Measurements from ENCODE around the gene LRG1.

Gene LRG1, protein sequence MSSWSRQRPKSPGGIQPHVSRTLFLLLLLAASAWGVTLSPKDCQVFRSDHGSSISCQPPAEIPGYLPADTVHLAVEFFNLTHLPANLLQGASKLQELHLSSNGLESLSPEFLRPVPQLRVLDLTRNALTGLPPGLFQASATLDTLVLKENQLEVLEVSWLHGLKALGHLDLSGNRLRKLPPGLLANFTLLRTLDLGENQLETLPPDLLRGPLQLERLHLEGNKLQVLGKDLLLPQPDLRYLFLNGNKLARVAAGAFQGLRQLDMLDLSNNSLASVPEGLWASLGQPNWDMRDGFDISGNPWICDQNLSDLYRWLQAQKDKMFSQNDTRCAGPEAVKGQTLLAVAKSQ

DNA sequence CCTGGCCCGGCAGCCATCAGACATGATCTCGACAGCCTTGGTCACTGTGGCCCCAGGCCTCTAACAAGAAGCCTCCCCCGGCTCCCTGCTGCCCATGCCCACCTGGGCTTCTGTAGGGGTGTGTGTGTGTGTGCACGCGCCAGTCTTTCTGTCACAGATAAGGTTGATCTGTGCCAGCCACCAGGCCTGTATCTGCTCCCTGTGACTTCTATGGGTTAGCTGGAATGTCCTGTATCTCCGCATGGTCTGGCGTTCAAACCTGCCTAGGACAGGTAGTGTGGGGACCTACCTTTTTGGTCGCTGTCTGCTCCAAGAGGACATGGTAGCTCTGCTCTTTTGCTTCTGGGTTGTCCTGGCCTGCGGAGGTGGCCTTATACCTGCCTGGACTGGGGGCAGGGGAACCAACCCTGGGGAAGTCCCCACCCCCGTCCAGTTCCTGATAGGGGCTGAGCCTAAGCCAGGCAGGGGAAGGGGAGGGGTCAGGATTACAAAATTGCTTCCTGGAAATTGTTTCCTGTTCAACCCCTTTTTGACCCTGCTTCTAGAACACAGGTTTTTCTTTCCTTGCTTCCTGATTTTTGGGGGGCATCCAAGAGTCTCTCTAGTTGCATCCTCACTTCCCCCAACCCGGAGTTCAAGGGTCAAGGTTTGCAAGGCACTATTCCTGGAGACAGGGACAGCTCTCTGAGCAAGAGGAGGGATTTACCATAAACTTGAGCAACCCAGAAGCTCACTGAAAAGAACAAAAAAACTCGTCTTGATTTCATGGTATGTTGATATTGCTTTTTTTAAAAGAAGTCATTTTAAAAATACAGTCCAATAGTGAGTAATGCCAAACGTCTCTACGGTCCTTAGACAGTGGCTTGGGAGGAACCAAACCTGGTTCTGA lies at the start of gene LRG1:
Gene LRG1 (minus strand): TSS at position 344 of the 889 bp plus-strand sequence. CDS start 23 bp downstream, at position 321.
- no peak for DNase-seq (ENCODE audit: low read depth in 2 of 2)

DNA sequence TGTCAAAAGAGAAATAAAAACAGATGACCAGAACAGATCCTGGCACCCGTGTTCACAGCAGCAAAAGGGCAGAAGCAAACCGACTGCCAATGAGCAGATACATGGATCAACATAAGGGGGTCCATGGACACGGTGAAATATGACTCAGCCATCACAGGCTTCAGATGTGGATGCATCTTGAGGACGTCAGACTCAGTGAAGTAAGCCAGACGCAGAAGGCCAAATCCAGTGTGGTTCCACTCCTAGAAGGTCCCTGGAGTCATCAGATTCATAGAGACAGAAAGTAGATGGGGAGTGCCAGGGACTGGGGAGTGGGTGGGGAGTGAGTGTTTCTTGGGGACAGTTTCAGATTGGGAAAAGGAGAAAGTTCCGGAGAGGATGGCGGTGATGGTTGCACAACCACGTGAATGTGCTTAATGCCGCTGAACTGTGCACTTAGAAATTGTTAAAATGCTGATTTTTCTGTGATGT lies 48.5 kb upstream of the LRG1 start:
- DNase-seq (ENCODE audit: low read depth in 2 of 2): no peak

DNA sequence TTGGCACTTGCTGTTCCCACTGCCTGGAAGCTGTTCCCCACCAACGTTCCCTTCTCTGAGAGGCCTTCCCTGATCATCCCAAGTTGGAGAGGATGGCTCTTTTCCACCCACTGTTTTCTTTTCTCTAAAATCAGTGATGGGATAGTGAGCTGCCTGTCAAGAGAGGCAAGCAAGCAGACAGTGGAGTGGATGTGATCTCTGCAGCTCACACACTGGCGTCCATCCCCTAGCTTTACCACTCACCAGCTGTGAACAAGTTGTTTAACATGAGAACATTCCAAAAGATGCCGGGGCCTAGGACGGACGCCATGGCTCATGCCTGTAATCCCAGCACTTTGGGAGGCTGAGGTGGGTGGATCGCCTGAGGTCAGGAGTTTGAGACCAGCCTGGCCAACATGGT lies 47.7 kb upstream of the LRG1 start:
- no peak for DNase-seq (ENCODE audit: low read depth in 2 of 2)

DNA sequence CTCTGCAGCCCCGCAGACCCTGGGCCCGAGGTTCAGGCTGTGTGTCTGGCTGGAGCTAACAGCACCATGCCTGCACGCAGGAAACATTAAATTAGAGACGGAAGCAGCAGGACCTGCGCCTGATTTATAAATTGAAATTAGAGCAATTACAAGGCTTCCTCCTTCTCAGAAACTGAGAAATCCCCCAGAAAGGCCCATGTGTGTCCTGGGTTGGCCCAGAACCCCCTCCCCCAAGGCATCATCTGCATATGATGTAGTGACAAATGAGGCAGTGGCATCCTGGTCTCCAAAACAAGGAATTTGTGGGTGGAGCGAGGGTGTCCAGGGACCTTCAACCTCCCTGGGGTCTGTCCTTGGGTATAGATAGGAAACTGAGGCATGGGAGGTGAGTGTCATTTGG lies 46.9 kb upstream of the LRG1 start:
- DNase-seq (ENCODE audit: low read depth in 2 of 2): no peak

DNA sequence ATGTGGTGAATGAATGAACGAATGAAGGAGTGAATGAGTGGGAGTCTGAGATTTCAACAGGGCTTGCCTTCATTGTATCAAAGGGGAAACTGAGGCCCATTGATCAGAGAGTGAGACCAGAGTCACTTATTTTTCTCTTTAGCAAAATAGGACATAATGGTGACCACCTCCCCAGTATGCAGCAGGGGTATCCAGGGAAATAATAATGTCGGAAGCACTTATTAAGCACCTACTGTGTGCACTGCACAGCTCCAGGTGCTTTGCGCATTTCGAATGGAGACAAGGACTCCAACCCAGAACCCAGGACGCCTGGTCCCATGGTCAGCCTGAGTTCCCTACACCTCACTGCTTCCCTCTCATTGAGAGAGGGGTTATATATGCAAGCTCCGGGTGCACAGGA lies 46.4 kb upstream of the LRG1 start:
- no peak for DNase-seq (ENCODE audit: low read depth in 2 of 2)

DNA sequence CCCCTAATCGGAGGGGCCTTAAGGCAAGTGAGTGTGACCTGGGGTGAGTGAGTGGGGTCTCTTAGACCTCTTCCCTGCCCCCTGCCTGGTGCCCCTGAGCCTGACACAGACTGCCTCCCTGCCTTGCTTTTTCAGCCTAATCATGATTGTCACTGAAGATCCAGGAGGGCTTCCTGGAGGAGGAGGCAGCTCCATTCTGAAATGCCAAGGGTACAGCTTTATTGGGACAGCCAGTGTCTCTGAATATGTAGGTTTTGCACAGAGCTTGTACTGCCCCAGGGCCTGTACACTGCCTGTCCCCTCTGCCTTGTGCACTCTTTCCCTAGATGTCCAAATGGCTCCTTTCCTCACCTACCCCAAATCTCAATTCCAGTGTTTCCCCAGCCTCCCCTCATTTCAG lies 45.7 kb upstream of the LRG1 start:
- no peak for DNase-seq (ENCODE audit: low read depth in 2 of 2)

DNA sequence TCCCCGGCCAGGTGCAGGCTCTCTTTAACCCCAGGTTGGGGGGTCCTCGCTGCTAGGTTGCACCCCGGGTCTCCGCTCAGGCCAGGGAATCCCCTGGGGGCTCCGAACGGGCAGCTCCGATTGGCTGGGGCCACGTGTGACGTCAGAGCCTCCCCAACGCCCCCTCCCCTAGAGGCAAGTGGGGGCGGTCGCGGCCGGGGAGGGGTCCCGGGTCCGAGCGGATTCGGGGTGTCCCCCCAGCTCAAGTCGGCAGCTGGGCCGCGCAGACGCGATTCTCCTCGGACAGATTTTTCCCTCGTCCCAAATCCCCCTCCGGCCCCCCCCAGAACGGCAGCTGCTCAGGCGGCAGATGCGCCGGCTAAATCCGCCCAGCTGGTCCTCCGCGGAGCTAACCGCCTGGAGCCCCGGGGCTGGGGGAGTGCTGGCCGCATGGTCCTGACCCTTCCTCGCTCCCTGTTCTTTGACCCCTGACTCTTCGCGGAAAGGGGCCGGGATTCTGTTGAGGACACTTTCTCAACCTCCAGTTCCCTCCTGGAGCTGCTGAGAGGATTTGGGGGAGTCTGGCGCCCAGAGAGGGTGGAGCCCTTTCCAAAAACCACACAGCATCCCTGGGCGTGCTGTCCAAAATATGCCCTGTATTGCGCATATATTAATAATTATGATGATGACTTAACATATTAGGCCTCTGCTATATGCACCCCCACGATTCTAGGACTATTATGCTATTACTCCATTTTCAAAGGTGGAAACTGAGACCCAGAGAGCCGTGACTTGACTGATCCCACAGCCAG lies 45.0 kb upstream of the LRG1 start:
- no peak for DNase-seq (ENCODE audit: low read depth in 2 of 2)

DNA sequence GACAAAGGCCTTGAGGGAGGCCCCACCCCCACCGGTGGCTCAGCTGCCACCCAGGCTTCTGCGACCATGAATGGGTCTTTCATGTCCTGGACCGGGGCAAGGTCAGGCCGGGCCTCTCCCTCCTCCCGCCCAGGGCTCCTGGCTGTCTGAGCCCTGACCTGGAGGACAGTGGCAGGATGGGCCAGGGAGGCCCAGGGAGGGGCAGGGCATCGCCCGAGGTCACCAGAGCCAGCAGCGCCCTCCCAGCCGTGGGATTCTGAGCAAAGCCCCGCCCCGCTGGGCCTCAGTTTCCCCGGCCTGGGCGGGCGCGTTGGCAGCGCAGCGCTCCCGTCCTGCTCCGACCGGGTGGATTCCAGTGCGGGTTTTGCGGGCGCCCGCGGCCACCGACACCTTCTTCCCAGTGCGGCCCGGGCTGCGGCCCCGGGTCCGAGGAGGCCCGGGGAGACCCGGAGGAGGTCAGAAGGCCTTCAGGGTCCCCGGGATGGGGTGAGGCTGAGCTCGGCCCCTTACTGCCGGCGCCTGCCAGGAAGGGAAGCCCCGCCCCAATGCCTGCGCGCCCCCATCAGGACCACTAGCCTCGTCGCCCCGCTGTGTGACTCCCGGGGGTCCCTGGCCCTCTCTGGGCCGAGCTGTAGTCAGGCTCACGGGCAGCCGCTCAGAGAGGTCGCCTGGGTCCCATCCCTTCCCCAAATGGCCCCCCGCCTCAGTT lies 44.3 kb upstream of the LRG1 start:
- no peak for DNase-seq (ENCODE audit: low read depth in 2 of 2)

DNA sequence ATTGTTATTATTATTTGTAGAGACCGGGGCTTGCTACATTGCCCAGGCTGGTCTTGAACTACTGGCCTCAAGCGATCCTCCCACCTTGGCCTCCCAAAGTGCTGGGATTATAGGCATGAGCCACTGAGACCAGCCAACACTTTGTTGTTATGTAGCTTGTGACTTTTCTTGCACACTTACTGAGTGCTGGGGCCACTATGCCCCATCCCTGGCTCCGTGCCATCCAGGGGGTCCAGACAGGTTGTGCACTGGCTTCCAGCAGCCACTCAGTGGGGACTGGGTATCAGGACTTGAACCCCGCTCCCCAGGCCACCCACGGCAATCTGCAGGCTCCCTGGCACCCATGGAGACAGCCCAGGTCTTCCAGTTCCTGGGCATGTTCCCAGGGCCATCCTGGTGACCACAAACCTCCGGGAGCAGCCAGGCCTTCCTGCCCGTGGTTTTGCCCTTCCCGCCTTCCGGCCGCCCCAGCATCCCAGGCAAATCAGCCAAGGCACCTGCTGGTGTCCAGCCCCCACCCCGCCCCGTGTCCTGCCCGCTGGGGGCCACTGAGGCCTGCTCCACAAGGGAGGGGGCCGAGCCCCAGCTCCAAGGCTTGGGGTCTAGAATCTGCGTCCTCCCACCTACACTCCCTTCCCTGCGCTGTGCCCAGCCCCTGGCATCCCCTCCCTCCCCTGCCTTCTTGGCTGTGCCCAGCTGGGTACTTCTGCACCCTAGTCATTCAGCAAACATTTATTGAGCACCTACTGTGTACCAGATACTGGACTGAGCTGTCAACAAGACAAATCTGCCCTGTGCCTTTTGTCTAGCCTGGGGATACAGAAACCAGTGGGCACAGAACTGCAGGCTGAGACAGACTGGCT lies 43.4 kb upstream of the LRG1 start:
- DNase-seq (ENCODE audit: low read depth in 2 of 2): no peak

DNA sequence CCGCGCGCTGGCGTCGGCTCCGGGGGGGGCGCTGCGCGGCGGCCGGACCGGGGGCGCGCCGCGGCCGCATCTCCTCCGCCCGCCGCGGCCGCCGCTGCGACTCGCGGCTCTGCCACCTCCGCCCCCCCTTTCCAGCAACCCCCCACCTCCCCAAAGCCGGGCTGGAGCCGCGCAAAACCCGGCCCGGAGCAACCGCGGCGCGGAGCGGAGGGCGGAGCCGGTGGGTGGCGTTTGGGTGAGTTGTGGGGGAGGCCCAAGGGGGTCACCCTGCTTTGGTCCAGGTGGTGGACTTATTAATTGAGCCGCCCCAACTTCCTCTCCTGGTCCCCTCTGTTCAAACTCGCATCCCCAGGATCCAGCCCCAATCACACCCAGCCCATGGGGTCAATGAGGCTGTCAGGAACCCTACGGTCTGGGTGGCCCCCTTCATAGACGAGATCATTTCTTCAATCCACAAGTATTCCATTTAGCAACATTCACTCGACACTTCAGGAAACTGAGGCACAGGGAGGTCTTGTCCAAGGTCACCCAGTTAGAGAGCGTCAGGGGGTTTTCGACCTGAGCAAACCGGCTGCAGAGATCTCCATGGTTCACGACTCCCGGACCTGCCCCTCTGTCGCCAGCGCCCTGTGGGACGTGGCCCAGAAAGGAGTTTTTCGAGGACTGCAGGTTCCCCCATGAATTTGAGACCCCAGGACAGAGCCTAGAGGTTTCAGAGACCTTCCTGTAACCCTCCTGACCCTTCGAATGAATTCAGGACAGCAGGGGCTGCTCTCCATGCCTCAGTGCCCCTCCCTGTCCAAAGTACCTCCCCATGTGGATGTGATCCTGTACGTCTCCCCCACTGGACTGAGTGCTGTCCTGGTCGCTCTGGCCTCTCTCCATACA lies 42.1 kb upstream of the LRG1 start:
- no peak for DNase-seq (ENCODE audit: low read depth in 2 of 2)

DNA sequence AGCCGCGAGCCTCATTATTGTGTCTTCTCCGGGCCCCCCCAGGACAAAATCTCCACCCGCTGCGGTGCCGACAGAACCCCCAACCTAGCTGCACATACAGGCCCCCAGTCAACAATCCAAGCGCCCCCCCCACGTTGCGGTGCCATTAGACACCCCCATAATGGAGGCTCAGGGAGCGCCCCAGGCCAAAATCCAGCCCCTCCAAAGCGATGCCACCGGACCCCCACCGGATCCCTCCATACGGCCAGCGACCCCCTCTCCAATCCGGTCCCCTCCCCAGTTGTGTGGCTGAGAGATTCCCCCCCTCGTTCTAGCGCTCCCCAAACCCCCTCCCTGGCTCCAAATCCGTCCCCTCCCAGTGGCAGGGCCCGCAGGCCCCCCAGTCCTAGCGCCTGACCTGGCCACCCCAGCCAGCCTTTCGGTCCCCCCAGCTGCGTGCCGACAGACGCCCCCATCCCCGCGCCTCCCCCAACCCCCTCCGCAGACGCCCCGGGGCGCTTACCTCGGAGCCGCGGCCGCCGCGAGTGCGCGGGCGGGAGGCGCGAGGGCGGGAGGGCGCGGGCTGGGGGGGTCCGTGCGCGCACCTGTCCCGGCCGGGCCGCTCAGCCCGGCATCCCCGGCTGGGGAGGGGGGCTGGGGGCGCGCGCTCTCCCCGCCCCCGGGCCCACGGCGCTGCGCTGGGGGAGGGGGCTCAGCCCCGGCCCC lies 41.3 kb upstream of the LRG1 start:
- DNase-seq (ENCODE audit: low read depth in 2 of 2): no peak

DNA sequence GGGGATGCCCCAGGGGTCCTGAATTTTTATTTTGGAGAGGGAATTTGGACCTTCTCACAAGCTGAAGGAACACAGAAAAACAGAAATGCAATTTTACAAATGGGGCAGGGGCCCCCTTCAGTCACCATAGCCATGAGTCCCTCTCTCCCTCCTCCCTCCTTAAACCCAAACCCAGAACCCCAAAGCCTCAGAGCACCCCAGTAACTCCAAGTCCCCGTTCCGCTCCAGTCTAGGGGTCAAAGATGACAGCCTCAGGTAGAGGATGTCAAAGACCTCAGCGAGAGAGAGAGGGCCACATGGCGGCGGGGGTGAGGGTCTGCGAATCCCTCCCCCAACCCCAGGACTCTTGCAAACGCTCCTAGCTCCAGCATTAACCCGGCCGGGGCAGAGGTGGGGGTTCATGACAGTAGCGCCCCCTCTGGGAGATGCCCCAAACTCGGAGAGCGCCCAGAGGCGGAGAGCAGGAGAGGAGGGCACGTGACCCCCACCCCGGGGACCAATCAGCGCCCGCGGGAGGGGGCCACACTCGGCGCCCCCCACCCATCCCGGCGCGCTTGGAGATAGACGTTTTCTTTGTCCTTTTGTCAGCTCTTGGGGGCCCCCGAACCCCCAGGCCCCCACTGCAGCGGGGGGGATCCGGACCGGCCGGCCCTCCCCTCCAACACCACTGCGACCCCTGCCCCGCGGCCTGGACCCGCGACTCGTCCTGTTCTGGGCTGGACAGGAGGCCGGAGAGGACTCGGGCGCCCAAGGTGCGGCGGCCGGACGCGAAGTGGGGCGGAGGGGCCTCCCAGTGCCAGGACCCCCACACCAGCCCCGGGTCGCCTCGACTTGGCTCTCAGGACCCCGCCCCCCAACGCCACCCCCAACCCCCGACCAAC lies 40.4 kb upstream of the LRG1 start:
- DNase-seq (ENCODE audit: low read depth in 2 of 2): no peak

DNA sequence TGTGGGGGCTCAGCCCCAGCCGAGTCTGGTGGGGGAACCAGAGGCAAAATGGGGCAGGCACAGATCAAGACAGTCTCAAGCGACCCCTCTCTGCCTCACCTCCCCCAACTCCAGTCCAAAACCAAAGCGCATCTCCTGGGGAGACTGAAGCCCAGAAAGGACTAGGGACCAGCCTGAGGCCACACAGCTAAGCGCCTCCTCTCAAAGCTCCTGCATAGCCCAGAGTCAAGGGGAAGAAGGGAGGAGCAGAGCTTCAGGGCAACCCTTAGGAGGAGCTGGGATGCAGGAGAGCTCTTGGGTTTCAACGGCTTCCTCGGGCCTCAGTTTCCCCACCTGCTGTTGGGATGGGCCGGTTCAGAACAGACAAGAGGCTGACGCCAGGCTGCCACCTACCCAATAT lies 39.6 kb upstream of the LRG1 start:
- DNase-seq (ENCODE audit: low read depth in 2 of 2): no peak

DNA sequence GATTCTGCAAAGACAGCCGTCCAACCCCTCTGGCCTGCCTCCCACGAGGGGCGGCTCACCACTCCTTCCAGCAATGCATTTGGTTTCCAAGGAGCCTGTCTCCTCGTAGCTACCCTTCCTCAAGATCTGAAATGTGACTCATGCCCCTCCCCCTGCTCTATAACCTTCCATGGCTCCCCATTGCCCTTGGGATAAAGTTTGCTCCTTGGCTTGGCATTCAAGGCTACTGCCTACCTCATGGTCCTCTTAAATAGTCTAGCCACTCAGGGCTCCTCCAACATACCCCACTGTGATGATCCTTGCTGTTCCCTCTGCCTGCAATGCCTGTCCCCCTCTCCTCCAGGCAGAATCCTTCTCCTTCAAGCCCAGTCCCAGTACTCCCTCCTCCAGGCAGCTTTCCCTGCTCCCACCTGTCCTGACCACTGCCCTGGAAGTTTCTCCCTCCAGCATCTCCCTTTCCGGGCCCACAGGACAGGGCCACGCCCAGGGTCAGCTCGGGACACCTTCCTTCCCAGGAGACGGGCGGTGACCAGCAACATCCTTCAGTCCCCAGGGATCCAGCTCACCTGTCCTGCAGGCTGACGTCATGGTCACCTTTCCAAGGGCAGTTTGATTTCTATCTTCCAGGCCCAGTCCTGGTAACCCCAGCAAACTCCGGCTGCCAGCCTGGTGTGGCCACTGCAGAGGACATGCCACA lies 38.9 kb upstream of the LRG1 start:
- no peak for DNase-seq (ENCODE audit: low read depth in 2 of 2)

DNA sequence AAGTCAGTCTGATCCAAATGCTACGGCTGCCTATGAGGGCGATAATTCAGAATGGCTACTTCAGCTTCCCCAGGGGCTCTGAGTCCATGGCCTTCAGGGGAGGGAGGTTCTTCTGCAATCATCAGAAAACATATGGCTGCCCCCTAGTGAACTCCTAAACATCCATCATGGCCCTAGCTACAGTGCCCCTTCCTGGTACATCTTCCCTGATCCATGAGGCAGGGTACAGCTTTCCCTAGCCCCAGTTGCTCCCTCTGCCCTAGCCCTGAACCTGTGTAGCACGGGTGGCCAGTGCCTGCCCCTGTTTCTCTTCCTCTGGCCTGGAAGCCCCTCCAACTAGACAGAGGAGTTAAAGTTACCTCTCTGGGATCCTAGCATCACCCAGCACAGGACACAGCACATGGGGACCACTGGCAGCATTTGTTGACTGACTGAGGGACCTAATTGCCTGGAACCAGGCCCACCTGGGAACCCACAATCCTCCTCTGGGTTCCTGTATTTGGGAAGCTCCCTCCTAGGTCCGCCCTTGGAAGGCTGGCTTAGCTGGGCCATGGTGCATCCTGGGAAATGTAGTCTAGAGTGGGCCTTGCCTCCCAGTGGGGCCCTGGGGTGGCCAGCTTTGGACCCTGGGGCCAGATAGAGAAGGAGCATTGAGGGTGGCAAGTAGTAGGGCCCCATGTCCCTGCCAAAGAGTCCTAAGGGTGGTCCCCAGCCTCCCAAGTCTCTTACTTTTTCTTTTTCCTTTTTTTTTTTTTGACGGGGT lies 37.4 kb upstream of the LRG1 start:
- no peak for DNase-seq (ENCODE audit: low read depth in 2 of 2)

Data from stimulated activated CD8-positive, alpha-beta memory T cell treated with anti-CD3 and anti-CD28 coated beads, Interleukin-2, amount 100 ng/mL, for 1 hour (primary cell).